ENCODE data around the gene KLF13.

Gene KLF13

GRCh38 chr15:31402511-31403056 is 75.9 kb downstream of the KLF13 start:
- no peak for DNase-seq (ENCODE audit: low read depth)

DNA sequence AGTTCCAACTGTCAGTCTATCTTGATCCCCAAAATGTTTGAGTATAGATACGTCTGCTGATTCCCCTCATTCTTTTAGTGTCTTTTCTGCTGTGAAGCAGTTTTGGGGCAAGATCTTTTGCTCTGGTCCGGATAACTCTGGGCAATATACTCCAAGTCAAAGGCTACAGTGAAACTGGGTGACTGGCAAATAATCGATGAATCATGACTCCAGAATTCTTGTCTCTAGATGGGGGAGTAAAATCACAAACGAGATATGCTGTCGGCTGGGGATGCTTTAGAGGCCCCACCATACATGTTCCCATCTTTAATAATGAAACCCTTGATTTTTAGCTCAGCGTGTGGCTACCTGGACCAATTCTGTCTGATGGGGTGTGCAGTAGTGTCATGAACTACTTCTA is 76.5 kb downstream of the KLF13 start:
- DNase-seq (ENCODE audit: low read depth) = no peak

DNA sequence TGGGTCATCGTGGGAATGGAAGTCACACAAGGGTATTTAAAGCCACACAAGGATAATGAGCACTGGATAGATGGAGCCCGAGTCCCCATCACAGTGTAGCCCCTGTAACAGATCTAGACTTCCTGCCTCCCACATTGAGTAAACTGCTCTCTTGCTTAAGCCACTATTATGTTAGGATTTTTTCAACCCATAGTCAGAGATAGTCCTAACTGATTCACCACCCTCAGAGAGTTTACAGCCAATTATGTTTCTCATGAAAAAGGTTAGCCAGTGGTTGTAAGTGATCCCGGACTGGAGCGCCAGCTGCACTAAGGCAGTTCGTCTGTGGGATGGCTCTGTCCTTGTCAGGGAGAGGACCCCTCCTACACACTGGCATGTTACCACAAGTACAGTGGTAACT is 77.0 kb downstream of the KLF13 start:
- no peak for DNase-seq (ENCODE audit: low read depth)

GRCh38 chr15:31404345-31404744 is 77.7 kb downstream of the KLF13 start:
- no peak for DNase-seq (ENCODE audit: low read depth)

DNA sequence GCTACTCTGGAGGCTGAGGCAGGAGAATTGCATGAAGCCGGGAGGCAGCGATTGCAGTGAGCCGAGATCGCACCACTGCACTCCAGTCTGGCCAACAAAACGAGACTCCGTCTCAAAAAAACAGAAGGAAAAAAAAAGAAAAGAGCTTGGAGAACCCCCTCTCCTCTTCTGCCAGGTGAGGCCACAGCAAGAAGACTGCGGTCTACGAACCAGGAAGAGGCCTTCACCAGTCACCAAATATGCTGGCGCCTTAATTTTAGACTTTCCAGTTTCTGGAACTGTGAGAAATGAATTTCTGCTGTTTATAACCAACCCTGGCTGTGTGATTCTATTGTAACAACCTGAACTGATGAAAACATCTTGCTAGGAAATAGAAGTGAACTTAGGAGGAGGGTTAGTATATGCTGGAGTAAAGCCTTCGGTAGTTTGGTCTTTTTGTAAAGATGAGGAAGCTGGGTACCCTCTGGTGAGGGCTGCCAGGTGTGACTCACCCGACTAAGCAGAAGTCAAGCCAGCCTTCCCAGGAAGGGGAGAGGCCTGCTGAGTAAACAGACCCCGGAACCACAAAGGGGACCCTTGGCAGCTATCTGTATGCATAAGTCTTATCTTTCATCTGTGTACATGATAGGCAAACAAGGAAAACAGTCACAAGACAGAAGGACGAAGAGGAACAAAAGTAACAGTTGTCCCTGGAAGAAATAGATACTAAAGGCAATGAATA is 78.7 kb downstream of the KLF13 start:
- no peak for DNase-seq (ENCODE audit: low read depth)

- DNase-seq (ENCODE audit: low read depth) = no peak
Observed at GRCh38 chr15:31407376-31407775, 80.7 kb downstream of the KLF13 start.

DNA sequence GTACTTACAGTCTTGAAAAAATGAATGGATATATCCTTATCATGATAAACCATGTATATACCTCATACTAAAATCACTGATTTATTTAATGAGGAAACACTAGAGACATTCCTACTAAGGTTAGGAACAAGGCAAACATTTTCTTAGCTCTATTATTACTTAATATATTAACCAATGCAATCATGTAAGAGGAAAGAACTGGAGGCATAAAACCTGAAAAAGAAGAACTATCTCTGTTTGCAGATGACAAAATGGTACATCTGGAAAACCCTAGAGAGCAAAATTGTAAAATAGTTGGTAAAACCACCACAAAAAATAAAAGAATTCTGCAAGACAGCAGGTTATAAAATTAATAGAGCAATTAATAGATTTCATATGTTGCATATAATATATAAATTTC is 81.2 kb downstream of the KLF13 start:
- no peak for DNase-seq (ENCODE audit: low read depth)

GRCh38 chr15:31408724-31409123 is 82.1 kb downstream of the KLF13 start:
- no peak for DNase-seq (ENCODE audit: low read depth)

- DNase-seq (ENCODE audit: low read depth) = no peak
Observed at GRCh38 chr15:31409171-31409570, 82.5 kb downstream of the KLF13 start.

GRCh38 chr15:31412824-31413223 is 86.2 kb downstream of the KLF13 start:
- no peak for DNase-seq (ENCODE audit: low read depth)

GRCh38 chr15:31415201-31415600 is 88.6 kb downstream of the KLF13 start:
- no peak for DNase-seq (ENCODE audit: low read depth)

DNA sequence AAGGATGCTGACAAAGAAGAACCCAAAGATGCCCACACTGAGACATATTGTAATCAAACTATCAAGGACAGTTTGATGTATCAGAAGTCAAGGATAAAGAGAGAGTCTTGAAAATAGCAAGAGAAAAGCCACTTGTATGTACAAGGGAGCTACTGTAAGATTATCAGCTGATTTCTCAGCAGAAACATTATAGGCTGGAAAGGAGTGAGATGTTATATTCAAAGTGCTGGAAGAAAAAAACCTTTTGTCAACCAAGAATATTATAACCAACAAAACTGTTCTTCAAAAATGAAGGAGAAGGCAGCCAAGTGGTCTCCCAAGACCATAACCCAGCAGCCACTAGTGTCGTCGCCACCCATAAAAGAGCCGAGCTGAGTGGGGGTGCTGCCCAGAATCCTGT is 93.2 kb downstream of the KLF13 start:
- DNase-seq (ENCODE audit: low read depth) = no peak

- no peak for DNase-seq (ENCODE audit: low read depth)
Observed at GRCh38 chr15:31427411-31427810, 100.8 kb downstream of the KLF13 start.
